WTC11 (cell line): ENCODE data around the gene RAB11FIP5.

Source experiments
- CTCF ChIP-seq: fragments of 200-600 bp; IDR thresholded peaks from 2 replicates; pipeline ENCODE4 v1.8.0; 2022; ENCODE audit warnings: antibody characterized with exemption
- ESRRA ChIP-seq: sonication (generic); formaldehyde crosslinking; IDR thresholded peaks from 2 replicates; pipeline ENCODE4 v1.8.1; 2022; ENCODE audit warnings: mild to moderate bottlenecking, missing genetic modification reagents, borderline replicate concordance
- FOXJ3 ChIP-seq: sonication (generic); formaldehyde crosslinking; IDR thresholded peaks from 2 replicates; pipeline ENCODE4 v1.9.0; 2021; ENCODE audit warnings: missing genetic modification reagents, mild to moderate bottlenecking, borderline replicate concordance
- KAT7 ChIP-seq: sonication (generic); formaldehyde crosslinking; IDR thresholded peaks from 2 replicates; pipeline ENCODE4 v1.8.1; 2023; ENCODE audit warnings: missing genetic modification reagents, mild to moderate bottlenecking, borderline replicate concordance
- NFE2L1 ChIP-seq: sonication (generic); formaldehyde crosslinking; IDR thresholded peaks from 2 replicates; pipeline ENCODE4 v1.8.1; 2023; ENCODE audit warnings: missing genetic modification reagents
- USF2 ChIP-seq: sonication (generic); formaldehyde crosslinking; IDR thresholded peaks from 2 replicates; pipeline ENCODE4 v1.8.1; 2023; ENCODE audit warnings: mild to moderate bottlenecking, missing genetic modification reagents, moderate library complexity
- ZNF121 ChIP-seq: sonication (generic); formaldehyde crosslinking; IDR thresholded peaks from 2 replicates; pipeline ENCODE4 v1.8.0; 2023; ENCODE audit warnings: missing genetic modification reagents

DNA sequence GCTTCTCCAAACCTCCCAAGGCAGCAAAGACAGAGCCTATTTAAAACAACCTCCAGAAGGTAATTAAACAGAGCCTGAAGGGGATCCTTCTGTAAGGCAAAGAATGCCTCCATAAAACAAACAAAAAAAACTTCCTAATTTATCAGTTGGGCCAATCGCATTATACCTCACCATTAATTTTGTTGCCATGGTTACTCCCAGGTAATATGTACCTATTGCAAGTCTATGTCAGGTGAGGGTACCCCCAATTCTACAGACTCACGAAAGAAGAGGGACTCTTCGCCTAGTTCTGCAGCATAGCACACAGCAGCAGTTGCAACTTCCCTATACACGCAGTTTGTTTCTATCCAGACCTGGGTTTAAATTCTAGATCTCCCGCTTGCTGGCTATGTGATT is 80.0 kb downstream of the RAB11FIP5 start:
- TF ChIP-seq ESRRA (CRISPR knock-in tag), result no peak
- no peak for TF ChIP-seq CTCF
- TF ChIP-seq FOXJ3, result no peak
- no peak for TF ChIP-seq NFE2L1 (CRISPR knock-in tag)
- no peak for TF ChIP-seq KAT7 (CRISPR knock-in tag)
- TF ChIP-seq ZNF121 (CRISPR knock-in tag), result no peak
- no peak for TF ChIP-seq USF2
